ENCODE data around the gene GPR132. TPM values are rescaled to one million over a fixed set of nuclear protein-coding genes. Genes with fewer than 3 reads are reported as not detected.

Gene GPR132
- total and polyA plus RNA-seq, 10 of the 15 experiments (the other 5 are each of a cell fraction or from before 2014, with no cell fraction given) = 1.9 to 49.3 (median 20.4) TPM

GRCh38 chr14:105085766-105086165 is 20.5 kb upstream of the GPR132 start:
- ATAC-seq = no peak
- RAD21 ChIA-PET (ENCODE audit: unreplicated experiment) = interaction anchor here (0.7 to 3.1 kb wide), 9 partner anchors 13 to 151 kb away, joined by 3 to 37 read pairs (median 7); partner anchors contain the start of gene GPR132
- Histone ChIP-seq H3K9ac (ENCODE audit: control insufficient read depth, insufficient read depth, low read length) (no peak overlapping the region), H3K79me2 (ENCODE audit: control insufficient read depth, insufficient read depth, low read length) (no peaks in the 10 kb centered on the region; the same call in 1 of the 2 replicates), H3K27me3 (replicated peaks in 1 of 2; ENCODE audit: control insufficient read depth in 2 of 2, insufficient read depth in 2 of 2, low read length in 1 of 2) (no peaks in the 10 kb centered on the region), H3K27ac (ENCODE audit: control insufficient read depth, insufficient read depth) (no peak overlapping the region), H3K4me3 (no peak overlapping the region), H4K20me1 (ENCODE audit: control insufficient read depth, insufficient read depth) (no peaks in the 10 kb centered on the region), H3K9me3 (replicated peaks; ENCODE audit: control insufficient read depth, insufficient read depth, low read length) (no peaks in the 10 kb centered on the region), H2AFZ (ENCODE audit: control insufficient read depth, low read depth, low read length) (no peak overlapping the region), H3K36me3 (ENCODE audit: control insufficient read depth in 2 of 2, insufficient read depth in 2 of 2, low read length in 1 of 2) (no peaks in the 10 kb centered on the region), H3K4me1 (ENCODE audit: control insufficient read depth, insufficient read depth, low read length) (peaks cover 34% of the 10 kb centered on the region), H3K4me2 (ENCODE audit: control insufficient read depth, insufficient read depth) (peak overlapping the region; percentile 54; the same call in 1 of the 2 replicates)
- BruUV-seq (replicated peaks) = no TSS peak
- DNase-seq (ENCODE audit: low read depth, low spot score) = no peak
- in situ Hi-C loops (cut with MboI) (no loop called here), intact Hi-C loops (cut with micrococcal nuclease; ENCODE audit: unreplicated experiment) (loop anchor here (1.0 kb wide), 4 partner anchors 15 to 109 kb away; partner anchors contain the start of gene GPR132)
- POLR2A ChIA-PET = interaction anchor here (1.0 to 2.6 kb wide), 8 partner anchors 10 to 68 kb away, joined by 3 to 23 read pairs (median 4); partner anchors contain the start of gene GPR132
- SMC1A ChIA-PET (ENCODE audit: uncharacterized antibody, unreplicated experiment) = interaction anchor here (1.2 to 4.6 kb wide), 5 partner anchors 14 to 70 kb away, joined by 3 to 47 read pairs (median 16); partner anchors contain the start of gene GPR132
- no peak for FAIRE-seq
- peak; percentile 43; the same call in 1 of the 2 replicates for TF ChIP-seq SPI1 (IDR thresholded peaks at IDR 0.05; ENCODE audit: borderline replicate concordance, insufficient read depth, low read depth, low read length)
- TF ChIP-seq BHLHE40 (IDR thresholded peaks at IDR 0.05; ENCODE audit: borderline replicate concordance in 1 of 2, low read depth in 2 of 2, low read length in 1 of 2) = no peak
- TF ChIP-seq PKNOX1 (IDR thresholded peaks at IDR 0.05) = no peak
- no peak for TF ChIP-seq ZNF384 (IDR thresholded peaks at IDR 0.05; ENCODE audit: borderline replicate concordance, low read depth, low read length)
- no peak for TF ChIP-seq NFIC (IDR thresholded peaks at IDR 0.05; ENCODE audit: low read depth, low read length)
- WGBS (ENCODE audit: insufficient coverage, insufficient replicate concordance, low lambda C conversion rate, missing lambda C conversion rate) = 81% methylated on average over 5 of the region's 5 CpGs
- CTCF ChIA-PET = interaction anchor here (0.7 to 5.7 kb wide), 11 partner anchors 13 to 1332 kb away, joined by 3 to 114 read pairs (median 6); partner anchors contain the start of genes CDCA4 and GPR132
